HG03439 (cell line): ENCODE results near the gene OGFOD2.

ENCODE experiments used
- ATAC-seq: cut with Tn5 transposase; IDR thresholded peaks from one replicate; pipeline ENCODE4 v1.9.1; 2021; ENCODE audit warnings: mild to moderate bottlenecking, moderate library complexity; ENCODE audit not compliant: unreplicated experiment

Gene OGFOD2

DNA sequence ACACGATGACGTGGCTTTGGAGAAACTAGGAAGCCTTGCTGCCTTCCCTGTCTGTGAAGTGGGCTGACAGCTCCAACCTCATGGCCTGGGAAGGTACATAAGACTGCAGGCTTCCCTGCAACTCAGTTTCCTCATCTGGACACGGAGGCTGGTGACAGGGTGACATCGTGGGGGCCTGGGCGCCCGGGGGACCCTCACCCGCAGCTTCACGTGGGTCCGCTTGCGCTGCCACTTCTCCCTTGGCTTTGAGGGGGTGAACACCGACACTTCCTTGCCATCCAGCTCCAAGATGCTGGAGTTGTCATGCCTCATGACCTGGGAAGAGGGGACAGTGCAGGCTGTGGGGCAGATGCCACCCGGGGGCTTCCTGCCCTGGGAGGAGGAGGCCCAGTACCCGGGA, 13.0 kb downstream of the OGFOD2 start:
- no peak for ATAC-seq

DNA sequence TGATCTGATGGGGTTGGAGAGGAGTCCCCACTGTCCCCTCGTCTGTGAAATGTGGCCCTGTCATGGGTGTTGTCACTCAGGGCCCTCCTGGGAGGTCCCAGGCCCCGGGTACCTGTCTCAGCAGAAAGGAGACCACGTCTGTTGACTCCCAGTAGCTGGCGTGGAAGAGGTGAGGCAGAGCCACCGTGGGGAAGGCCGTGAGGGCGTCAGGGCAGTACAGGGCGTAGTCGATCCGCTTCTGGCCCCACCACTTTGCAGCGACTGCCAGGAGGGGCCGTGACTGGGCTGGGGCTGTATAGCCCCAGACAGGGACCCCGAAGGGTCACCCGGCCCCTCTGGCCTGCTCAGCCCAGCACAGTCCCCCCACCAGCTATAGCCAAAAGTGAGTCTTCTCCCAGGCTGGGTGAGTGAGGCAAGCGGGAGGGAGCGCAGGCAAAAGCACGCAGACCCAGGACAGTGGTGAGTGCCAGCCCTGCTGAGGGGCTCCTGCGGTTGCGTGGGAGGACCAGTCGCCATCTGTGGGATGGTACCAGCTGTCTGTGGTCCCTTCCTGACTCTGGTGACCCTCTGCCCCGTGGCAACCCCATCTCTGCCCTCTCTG, 13.7 kb downstream of the OGFOD2 start:
- no peak for ATAC-seq

DNA sequence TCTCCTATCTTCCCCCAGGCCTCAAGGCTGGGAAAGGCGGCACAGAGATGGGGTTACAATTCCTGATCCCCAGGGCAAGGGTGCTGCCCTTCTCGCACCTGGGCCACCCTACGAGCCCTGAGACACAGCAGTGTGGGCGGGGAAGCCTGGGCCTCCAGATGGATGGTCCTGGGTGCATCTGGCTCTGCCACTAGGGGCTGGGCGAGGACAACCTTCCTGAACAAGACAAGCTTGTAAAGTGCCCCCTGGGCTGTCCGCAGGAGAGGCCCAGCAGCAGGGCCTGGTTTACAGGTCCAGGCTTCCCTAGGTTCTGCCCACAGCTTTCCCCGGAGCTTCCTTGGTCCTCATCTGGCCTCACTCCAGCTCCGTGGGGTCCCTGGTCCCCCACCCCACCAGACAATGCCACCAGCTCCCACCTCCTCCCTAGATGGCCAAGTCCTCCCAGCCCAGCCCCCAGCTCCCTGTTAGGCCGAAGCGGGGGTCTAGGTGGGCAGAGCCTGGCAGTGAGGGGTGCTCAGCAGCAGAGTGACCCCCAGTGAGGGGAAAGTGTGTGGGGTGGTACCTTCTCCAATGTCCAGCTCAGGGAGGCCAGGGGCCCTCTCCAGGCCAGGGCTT, 14.3 kb downstream of the OGFOD2 start:
- ATAC-seq, result no peak

DNA sequence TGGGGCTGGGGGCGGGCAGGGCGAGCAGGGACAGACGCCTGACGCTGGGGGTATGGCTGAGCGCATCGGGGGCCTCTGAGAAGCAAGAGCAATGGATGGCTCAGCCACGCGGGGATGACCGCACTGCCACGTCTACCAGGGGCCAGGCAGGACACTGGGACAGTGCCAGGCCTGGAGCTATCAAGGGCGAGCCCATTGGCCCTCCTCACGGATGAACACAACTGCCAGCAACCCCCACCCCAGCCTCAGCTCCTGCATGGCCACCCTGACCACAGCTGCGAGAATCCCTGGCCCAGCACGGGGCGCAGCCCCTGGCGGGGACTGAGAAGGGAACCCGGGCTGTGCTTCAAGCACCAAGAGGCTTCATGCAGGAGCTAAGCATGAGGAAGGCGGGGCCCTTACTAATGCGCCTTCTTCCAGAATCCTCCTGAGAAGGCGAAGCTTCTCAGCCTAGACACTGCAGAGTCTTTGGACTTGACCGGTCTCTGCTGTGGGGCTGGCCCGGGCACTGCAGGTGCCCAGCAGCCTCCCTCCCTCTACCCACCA, 14.9 kb downstream of the OGFOD2 start:
- ATAC-seq, result no peak

DNA sequence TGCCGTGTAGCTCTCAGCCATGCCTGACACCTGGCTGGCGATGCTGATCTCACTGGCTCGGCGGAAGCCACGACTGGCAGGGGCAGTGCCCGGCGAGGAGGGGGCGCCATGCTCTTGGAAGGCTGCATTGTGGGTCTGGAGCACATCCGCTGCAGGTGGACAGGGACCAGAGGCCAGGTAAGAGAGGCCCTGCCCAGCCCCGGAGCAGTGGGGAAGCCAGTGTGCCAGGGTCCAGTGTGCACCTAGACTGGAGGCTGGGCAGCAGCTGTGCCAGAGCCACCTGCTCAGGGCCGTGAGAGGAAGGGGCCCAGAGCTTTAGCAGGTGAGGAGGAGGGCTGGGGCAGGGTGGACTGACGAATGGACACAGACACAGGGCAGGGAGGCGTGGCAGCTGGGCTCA, 15.5 kb downstream of the OGFOD2 start:
- ATAC-seq, result no peak

DNA sequence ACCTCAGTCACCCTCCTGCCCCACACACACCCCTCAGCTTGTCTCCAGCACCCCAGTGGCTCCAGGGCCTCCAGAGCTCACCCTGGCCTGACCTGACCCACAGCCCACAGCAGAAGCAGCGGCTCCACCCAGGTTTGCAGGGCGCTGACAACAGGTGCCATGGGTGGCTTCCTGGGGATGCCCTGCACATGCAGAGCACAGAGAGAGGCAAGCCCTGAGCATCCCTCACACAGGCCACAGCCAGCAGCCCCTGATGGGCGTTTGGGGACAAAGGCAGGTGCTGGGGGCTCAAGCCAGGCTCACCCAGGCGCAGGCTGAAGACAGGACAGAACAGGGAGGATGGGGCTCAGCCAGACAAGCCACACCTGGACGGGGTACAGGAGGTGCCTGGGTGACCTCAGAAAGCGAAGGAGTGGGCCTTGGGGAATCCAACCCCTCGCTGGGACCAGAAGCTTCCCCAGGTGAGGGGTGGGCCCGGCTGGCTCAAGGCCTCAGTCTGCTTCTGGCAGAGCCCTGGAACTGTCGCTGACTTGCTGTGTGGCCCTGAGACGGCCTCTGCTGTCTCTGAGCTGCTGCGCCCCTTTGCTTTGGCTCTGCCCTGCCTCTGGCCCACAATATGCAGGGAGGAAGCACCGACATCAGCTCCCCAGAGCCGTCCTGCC, 16.0 kb downstream of the OGFOD2 start:
- no peak for ATAC-seq

DNA sequence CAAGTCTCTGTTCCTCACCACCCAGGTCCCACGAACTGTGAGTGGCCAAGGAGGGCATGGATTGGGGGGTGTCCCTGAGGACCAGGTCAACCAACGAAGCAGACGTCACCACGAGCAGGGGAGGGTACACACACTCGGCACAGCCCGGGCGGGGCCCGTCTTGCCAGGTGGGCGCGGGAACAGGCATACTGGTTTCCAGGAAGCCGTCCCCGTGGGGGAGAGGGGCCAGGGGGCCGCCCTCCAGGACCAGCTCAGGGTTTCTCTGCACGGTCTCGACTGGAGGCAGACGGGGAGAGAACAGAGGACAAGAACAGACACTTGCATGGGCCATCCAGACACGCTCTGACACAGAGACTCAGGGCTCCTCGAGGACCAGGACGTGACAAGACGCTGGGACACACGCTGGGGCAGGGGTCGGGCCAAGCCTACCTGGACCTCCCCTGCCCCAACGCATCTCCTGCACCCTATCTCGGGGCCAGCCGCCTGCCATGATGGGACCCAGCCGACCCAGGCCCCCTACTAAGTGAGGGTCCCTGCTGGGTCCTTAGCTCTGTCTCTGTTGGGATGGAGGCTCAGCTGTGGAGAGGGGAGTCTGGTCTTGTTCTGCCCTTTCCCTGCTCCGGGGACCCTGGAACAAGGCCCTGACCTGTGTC, 16.7 kb downstream of the OGFOD2 start:
- no peak for ATAC-seq

DNA sequence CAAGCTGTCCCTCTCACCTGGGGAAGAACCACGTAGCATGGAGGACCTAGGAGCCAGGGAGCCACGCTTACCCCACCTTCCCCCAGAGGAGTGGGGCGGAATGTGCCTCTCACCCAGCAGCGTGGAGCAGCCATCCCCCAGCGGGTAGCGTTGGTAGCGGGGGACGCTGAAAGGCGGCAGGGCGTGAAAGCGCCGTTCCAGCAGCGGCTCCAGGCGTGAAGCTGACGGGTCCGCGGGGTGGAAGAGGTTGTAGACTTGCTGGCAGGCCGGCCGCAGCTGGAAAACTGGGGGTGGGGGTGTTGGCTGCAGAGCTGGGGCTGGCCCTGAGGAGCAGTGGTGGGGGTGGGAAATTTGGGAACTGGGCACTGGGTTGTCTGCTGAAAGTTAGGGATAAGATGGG, 17.3 kb downstream of the OGFOD2 start:
- no peak for ATAC-seq

DNA sequence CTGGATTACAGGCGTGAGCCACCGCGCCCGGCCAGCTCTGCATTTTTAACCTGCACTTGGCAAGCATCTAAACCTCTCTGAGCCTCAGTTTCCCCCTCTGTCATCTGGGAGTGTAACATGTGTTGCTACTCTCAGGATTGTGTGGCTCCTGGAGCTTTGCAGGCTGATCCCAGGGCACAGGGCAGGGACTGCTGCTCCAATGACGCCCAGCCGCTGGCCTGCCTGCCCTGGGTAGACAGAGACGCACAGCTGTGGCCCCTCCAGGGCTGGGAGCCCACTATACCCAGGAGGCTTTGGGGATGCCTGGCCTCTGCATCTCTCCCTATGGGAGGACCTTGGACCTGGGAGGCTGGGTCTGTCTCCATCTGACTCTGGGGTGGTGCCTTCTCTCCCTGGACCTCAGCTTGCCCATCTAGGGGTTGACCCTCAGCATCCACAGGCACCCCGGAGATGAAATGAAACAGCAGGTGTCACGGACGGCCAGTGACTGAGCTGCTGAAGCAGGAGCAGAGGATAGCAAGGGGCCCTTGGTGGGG, 19.2 kb downstream of the OGFOD2 start:
- ATAC-seq, result no peak

DNA sequence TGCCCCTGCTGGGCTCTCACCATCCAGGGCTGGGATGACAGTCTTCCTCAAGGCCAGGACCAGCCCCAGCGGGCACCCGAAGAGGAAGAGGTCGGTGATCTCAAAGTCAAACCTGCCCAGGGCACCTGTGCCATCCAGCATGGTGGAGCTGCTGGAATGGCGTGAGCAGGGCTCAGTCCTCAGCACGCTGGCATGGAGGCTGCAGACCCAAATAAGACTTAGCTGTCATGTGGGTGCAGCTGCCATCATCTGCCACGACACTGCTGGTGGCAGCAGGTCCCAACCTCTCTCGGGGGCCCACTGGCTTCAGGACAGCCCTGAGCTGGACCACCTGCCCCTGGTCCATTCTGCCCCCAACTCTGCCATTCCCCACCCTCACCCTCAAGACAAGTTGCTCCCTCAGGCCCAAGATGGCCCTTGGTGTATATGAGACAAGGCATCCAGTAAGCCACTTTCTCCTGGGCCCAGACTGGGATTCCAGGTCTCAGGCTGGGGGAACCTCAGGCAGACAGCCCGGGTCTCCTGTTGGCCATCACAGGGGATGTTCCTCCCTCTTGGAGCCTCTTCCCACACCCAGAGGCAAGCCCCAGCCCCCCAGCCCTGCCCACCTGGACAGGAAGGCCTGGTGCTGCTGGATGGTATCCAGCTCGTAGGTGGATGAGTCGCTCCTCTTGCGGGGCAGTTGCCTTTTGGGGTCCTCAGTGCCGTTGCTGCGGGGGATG, 19.9 kb downstream of the OGFOD2 start:
- no peak for ATAC-seq

DNA sequence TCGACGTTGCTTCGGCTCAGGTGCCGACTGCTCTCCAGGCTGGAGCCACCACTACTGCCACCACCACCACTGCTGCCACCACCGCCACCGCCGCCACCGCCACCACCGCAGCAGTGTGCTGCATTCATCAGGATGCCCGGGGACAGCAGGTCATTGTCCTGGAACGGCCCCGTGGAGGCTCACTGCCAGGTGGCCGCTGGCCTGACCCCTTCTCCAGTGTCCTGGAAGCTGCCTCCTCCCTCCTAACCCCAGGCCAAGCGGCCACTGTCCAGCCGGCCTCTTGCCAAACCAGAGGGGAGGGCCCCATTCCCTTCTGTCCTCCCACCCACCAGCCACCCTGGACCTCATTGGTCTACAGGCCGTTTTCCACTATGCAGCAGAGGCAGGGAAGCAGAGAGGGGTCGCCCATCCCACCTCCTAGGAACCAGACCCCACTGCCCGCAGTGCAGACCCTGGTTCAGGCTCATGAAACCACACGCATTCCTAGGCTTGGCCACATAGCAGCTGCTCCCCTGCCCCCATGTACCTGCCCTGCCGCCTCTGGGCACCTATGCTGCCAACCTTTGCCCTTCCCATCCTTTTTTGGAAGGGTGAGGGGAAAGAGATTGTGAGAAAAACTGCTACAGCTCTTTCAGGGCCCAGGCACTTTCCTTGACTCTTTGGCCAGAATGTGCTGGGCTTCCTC, 20.6 kb downstream of the OGFOD2 start:
- ATAC-seq, result no peak

DNA sequence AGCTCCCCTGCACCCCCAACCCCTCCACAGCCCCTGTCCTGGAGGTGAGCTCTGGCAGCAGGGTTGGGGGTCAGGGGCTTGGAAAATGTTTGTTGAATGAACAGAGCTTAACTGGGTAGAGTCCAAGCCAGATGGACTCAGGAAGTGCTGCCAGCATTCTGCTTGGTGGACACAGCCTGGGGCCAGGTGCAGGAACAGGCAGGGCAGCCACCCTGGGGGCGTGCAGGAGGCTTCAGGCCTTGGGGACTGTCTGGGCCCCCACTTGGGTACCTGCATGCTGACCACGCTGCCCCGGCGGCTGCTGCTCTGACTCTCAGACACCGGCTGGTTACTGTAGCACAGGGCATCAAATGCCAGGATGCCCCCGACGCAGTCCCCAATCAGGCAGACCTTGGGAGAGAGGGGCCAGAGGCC, 21.2 kb downstream of the OGFOD2 start:
- ATAC-seq, result no peak

DNA sequence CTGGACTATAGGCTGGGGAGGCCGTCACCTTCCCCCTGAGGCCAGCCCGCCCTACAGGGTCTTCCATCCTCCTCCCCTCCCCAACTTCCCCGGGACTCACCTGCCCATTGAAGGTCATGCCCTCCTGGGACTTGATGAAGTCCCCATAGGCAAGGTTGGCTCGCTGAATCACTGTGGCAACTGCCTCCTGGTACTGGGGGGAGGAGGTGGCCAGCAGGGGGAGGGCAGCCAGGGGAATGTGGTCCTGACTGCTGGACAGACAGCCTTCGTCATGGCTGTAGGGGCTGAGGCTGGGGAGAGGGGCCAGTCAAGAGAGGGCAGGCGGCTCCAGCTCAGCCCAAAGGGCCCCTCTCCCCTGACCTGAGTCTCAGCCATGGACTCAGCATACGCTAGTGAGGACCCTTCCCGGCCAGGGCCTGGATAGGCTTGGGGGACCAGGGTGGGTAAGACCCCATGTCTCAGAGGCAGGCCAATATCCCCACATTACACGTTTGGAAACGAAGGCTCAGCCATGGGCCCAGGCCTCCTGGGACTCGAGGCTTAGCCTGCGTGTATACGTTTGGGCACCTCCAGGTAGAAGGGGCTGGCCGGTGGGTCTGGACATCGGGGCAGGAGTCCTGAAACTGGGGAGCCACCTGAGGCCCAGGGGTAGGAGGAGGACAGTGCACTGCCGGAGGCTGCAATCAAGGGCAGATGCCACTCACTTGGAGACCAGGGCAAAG, 21.7 kb downstream of the OGFOD2 start:
- no peak for ATAC-seq

DNA sequence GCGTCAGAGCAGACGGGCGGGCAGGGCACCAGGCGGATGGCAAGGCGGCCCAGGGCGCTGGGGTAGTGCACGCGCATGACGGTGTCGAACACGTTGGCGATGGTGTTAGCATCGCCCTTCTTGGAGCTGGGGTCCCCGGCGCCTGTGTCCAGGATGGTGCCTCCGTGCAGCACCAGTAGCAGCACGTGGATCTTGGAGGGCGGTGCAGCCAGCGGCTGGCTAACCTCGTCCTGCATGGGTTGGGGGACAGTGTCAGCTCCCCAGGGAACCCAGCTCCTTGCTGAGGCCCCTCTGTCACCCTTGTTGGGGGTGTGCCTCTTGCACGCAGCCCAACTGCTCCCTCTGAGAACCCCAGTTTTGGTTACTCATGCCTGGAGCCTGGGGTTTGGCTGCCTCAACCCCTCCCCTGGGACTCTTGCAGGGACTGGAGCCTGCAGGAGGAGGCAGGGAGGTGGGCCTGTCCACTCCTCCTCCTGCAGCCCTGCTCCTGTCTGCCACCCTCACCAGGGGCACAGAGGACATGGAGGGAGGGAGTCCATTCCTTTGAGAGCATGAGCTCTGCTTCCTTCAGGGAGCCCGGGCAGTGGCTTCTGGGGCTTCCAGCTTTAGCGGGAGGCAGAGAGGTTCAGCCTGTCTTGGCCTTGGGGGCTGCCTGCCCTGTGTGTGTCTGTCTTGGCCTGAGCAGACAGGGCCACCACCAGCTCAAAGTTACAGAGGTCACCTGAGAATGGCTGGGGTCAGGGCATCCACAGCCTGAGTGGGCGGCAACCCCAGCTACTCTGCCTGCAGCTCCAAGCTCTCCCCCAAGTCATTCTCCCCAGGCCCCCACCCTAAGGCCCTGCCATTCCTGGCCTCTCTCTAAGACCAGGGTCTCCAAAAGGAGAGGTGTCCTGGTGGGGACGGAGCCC, 22.6 kb downstream of the OGFOD2 start:
- ATAC-seq, result no peak

DNA sequence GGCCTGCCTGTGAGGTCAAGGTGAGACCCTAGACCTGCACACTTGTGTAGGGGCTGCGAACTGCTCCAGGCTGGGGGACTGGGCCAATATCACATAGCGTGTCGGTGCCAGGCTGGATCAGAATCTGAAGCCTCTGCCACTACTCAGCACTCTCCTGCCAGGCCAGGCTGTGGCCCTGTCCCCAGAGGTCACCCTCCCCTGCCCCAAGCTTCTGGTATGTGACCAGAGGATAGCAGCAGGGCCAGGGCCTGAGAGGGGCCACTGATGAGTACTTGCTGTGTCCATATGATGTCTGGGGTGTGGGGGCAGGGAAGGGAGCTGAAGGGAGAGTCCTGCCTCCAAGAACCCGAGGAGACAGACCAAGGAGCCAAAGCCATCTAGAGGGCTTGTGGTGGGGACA, 23.3 kb downstream of the OGFOD2 start:
- no peak for ATAC-seq

DNA sequence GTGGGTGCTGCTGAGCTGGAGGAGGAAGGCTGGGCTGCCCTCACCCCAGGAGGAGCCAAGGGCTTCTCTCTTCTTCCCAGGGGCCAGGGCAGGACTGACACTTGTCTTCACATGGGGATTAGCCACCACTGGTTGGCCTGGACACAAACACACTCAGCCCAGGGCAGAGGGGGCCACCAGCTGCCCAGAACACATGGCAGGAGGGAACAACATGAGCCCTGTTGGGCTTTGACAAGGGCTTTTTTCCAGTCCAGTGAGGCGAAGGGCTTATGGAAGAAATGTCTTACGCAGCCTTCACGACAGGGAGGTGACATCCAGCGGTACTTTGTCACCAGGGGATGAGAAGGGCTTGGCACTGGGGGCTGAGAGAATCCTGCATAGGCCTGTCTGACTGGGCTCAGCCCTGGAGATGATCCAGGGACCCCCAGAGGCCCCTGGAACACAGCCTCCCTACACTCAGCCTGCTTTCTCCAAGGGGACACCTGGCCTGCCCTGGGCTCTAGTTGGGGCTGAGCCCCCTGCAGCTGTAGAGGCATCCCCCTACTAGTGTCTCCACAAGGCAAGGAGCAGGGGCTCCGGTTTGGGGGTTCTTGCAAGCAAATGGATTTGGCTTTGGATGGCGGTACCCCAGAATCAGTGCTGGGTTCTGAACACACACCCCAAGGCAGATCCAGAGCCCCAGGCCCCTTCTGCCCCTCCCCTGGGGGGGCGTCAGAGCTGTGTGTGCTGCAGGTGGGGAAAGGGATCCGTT, 24.3 kb downstream of the OGFOD2 start:
- ATAC-seq, result no peak

DNA sequence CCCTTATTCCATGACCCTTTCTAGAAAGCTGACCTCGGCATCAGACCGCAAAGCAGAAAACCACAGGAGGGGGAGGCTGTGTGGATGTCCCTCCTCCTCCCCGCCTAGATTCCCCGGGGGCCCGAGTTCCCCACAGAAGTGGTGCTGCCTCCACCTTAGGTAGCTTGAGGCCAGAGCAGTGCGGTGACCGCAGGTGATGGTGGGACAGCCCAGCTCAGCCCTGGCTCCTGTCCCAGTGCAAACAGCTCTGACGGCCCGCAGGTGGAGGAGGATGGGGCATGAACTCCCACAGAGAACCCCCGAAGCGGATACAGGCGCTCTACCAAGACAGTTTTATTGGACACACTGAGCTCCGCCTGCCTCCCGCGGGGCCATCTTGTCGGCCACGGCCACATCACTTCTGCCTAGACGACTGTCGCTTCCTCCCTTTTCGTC, 25.0 kb downstream of the OGFOD2 start:
- no peak for ATAC-seq

DNA sequence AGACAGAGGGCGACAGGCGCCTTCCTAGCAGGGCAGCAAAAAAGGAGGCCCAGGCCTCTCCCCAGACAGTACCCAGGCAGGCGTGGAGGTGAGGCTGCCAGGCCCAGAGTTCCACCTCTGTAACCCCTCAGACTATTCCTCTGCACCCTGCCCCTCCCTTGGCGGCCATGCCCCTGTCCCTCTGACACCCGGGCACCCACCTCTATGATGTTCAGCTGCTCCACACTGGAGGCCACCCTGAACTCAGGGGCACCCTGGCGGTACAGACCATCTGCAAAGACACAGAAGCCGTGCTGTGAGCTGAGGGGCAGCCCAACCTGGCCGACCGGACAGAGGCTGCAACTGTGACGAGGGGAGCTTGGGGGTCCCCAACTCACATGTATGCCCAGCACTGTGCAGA, 25.5 kb downstream of the OGFOD2 start:
- no peak for ATAC-seq
